ENCODE measurements around the gene SCAP. TPM values are rescaled to one million over a fixed set of nuclear protein-coding genes. Genes with fewer than 3 reads are reported as not detected.

Gene SCAP
- total and polyA plus RNA-seq, 9 donors, result 41.0 to 63.1 (median 48.8) TPM

- Histone ChIP-seq H3K36me3 (ENCODE audit: control insufficient read depth, insufficient read depth, low read length) (peaks cover 86% of the 10 kb centered on the region), H3K27ac (ENCODE audit: low read length) (no peak overlapping the region), H3K9me3 (replicated peaks; ENCODE audit: control insufficient read depth, low read depth, low read length) (no peaks in the 10 kb centered on the region), H3K4me1 (ENCODE audit: control insufficient read depth, insufficient read depth, low read length) (peaks cover 13% of the 10 kb centered on the region), H3K27me3 (ENCODE audit: control insufficient read depth, insufficient read depth, low read length) (no peaks in the 10 kb centered on the region), H3K4me3 (ENCODE audit: low read length) (no peak overlapping the region)
- DNase-seq, result peak; percentile 11
- 60% methylated on average over 4 of the region's 9 CpGs for WGBS (ENCODE audit: insufficient coverage)
These were observed 59.7 kb downstream of the SCAP start for GRCh38 chr3:47416041-47416440.

GRCh38 chr3:47414666-47415587 is 60.8 kb downstream of the SCAP start:
- H3K27ac ChIP-seq (ENCODE audit: low read length), result no peak overlapping the region
- H3K4me3 ChIP-seq (ENCODE audit: low read length), result no peak overlapping the region
- H3K9me3 ChIP-seq (replicated peaks; ENCODE audit: control insufficient read depth, low read depth, low read length), result no peaks in the 10 kb centered on the region
- H3K36me3 ChIP-seq (ENCODE audit: control insufficient read depth, insufficient read depth, low read length), result peaks cover 83% of the 10 kb centered on the region
- H3K27me3 ChIP-seq (ENCODE audit: control insufficient read depth, insufficient read depth, low read length), result no peaks in the 10 kb centered on the region
- WGBS (ENCODE audit: insufficient coverage), result 63% methylated on average over 7 of the region's 16 CpGs
- peak; percentile 23 for DNase-seq
- peaks cover 10% of the 10 kb centered on the region for H3K4me1 ChIP-seq (ENCODE audit: control insufficient read depth, insufficient read depth, low read length)

- peaks cover 83% of the 10 kb centered on the region for H3K36me3 ChIP-seq (ENCODE audit: control insufficient read depth, insufficient read depth, low read length)
- H3K27me3 ChIP-seq (ENCODE audit: control insufficient read depth, insufficient read depth, low read length), result no peaks in the 10 kb centered on the region
- H3K4me1 ChIP-seq (ENCODE audit: control insufficient read depth, insufficient read depth, low read length), result peaks cover 10% of the 10 kb centered on the region
- no peak overlapping the region for H3K27ac ChIP-seq (ENCODE audit: low read length)
- 88% methylated on average over 3 of the region's 3 CpGs for WGBS (ENCODE audit: insufficient coverage)
- H3K9me3 ChIP-seq (replicated peaks; ENCODE audit: control insufficient read depth, low read depth, low read length), result no peaks in the 10 kb centered on the region
- DNase-seq, result no peak
- no peak overlapping the region for H3K4me3 ChIP-seq (ENCODE audit: low read length)
These were observed 61.6 kb downstream of the SCAP start for GRCh38 chr3:47414161-47414564.

GRCh38 chr3:47413751-47414150 is 62.0 kb downstream of the SCAP start:
- peaks cover 10% of the 10 kb centered on the region for H3K4me1 ChIP-seq (ENCODE audit: control insufficient read depth, insufficient read depth, low read length)
- H3K36me3 ChIP-seq (ENCODE audit: control insufficient read depth, insufficient read depth, low read length), result peaks cover 83% of the 10 kb centered on the region
- WGBS (ENCODE audit: insufficient coverage), result 87% methylated on average over 6 of the region's 7 CpGs
- no peaks in the 10 kb centered on the region for H3K9me3 ChIP-seq (replicated peaks; ENCODE audit: control insufficient read depth, low read depth, low read length)
- no peak overlapping the region for H3K27ac ChIP-seq (ENCODE audit: low read length)
- H3K27me3 ChIP-seq (ENCODE audit: control insufficient read depth, insufficient read depth, low read length), result no peaks in the 10 kb centered on the region
- DNase-seq, result no peak
- no peak overlapping the region for H3K4me3 ChIP-seq (ENCODE audit: low read length)

GRCh38 chr3:47412842-47413520 is 62.8 kb downstream of the SCAP start:
- H3K4me3 ChIP-seq (ENCODE audit: low read length), result no peak overlapping the region
- H3K27me3 ChIP-seq (ENCODE audit: control insufficient read depth, insufficient read depth, low read length), result no peaks in the 10 kb centered on the region
- peaks cover 10% of the 10 kb centered on the region for H3K4me1 ChIP-seq (ENCODE audit: control insufficient read depth, insufficient read depth, low read length)
- no peak for DNase-seq
- no peaks in the 10 kb centered on the region for H3K9me3 ChIP-seq (replicated peaks; ENCODE audit: control insufficient read depth, low read depth, low read length)
- H3K27ac ChIP-seq (ENCODE audit: low read length), result no peak overlapping the region
- H3K36me3 ChIP-seq (ENCODE audit: control insufficient read depth, insufficient read depth, low read length), result peaks cover 88% of the 10 kb centered on the region
- 66% methylated on average over 10 of the region's 12 CpGs for WGBS (ENCODE audit: insufficient coverage)

- no peaks in the 10 kb centered on the region for H3K27me3 ChIP-seq (ENCODE audit: control insufficient read depth, insufficient read depth, low read length)
- no peak overlapping the region for H3K4me3 ChIP-seq (ENCODE audit: low read length)
- no peak for DNase-seq
- peaks cover 91% of the 10 kb centered on the region for H3K36me3 ChIP-seq (ENCODE audit: control insufficient read depth, insufficient read depth, low read length)
- WGBS (ENCODE audit: insufficient coverage), result 89% methylated on average over 5 of the region's 5 CpGs
- no peak overlapping the region for H3K27ac ChIP-seq (ENCODE audit: low read length)
- no peaks in the 10 kb centered on the region for H3K9me3 ChIP-seq (replicated peaks; ENCODE audit: control insufficient read depth, low read depth, low read length)
- peaks cover 10% of the 10 kb centered on the region for H3K4me1 ChIP-seq (ENCODE audit: control insufficient read depth, insufficient read depth, low read length)
These were observed 63.3 kb downstream of the SCAP start for GRCh38 chr3:47412453-47412756.

- no peak for DNase-seq
- Histone ChIP-seq H3K36me3 (ENCODE audit: control insufficient read depth, insufficient read depth, low read length) (peaks cover 91% of the 10 kb centered on the region), H3K27me3 (ENCODE audit: control insufficient read depth, insufficient read depth, low read length) (no peaks in the 10 kb centered on the region), H3K9me3 (replicated peaks; ENCODE audit: control insufficient read depth, low read depth, low read length) (no peaks in the 10 kb centered on the region), H3K4me3 (ENCODE audit: low read length) (no peak overlapping the region), H3K27ac (ENCODE audit: low read length) (no peak overlapping the region), H3K4me1 (ENCODE audit: control insufficient read depth, insufficient read depth, low read length) (peaks cover 10% of the 10 kb centered on the region)
- WGBS (ENCODE audit: insufficient coverage), result 94% methylated on average over 21 of the region's 24 CpGs
These were observed 63.9 kb downstream of the SCAP start for GRCh38 chr3:47411696-47412452.

GRCh38 chr3:47410801-47411646 is 64.7 kb downstream of the SCAP start:
- H3K4me3 ChIP-seq (ENCODE audit: low read length), result no peak overlapping the region
- no peak overlapping the region for H3K27ac ChIP-seq (ENCODE audit: low read length)
- peaks cover 10% of the 10 kb centered on the region for H3K4me1 ChIP-seq (ENCODE audit: control insufficient read depth, insufficient read depth, low read length)
- no peaks in the 10 kb centered on the region for H3K9me3 ChIP-seq (replicated peaks; ENCODE audit: control insufficient read depth, low read depth, low read length)
- WGBS (ENCODE audit: insufficient coverage), result 92% methylated on average over 24 of the region's 30 CpGs
- DNase-seq, result no peak
- no peaks in the 10 kb centered on the region for H3K27me3 ChIP-seq (ENCODE audit: control insufficient read depth, insufficient read depth, low read length)
- H3K36me3 ChIP-seq (ENCODE audit: control insufficient read depth, insufficient read depth, low read length), result peaks cover 93% of the 10 kb centered on the region

- H3K4me1 ChIP-seq (ENCODE audit: control insufficient read depth, insufficient read depth, low read length), result peaks cover 9% of the 10 kb centered on the region
- no peak overlapping the region for H3K27ac ChIP-seq (ENCODE audit: low read length)
- H3K36me3 ChIP-seq (ENCODE audit: control insufficient read depth, insufficient read depth, low read length), result peaks cover 92% of the 10 kb centered on the region
- H3K27me3 ChIP-seq (ENCODE audit: control insufficient read depth, insufficient read depth, low read length), result no peaks in the 10 kb centered on the region
- 59% methylated on average over 9 of the region's 10 CpGs for WGBS (ENCODE audit: insufficient coverage)
- no peaks in the 10 kb centered on the region for H3K9me3 ChIP-seq (replicated peaks; ENCODE audit: control insufficient read depth, low read depth, low read length)
- no peak for DNase-seq
- no peak overlapping the region for H3K4me3 ChIP-seq (ENCODE audit: low read length)
These were observed 65.4 kb downstream of the SCAP start for GRCh38 chr3:47410417-47410720.
